CD4-positive, alpha-beta T cell treated with Interleukin-2 at 100 ng/mL for 4 hours (primary cell): ENCODE measurements around the gene CYTH4.

Source experiments
- DNase-seq: peaks from one replicate; pipeline ENCODE4 v3.0.0-alpha.2; 2020; ENCODE audit warnings: low spot score

Gene CYTH4

GRCh38 chr22:37345863-37346504, 63.7 kb downstream of the CYTH4 start:
- DNase-seq: no peak

GRCh38 chr22:37346505-37346895, 64.2 kb downstream of the CYTH4 start:
- no peak for DNase-seq

- no peak for DNase-seq
Measured at GRCh38 chr22:37349043-37349814, 66.9 kb downstream of the CYTH4 start.

GRCh38 chr22:37351232-37351631, 68.9 kb downstream of the CYTH4 start:
- DNase-seq: no peak

GRCh38 chr22:37352481-37352880, 70.2 kb downstream of the CYTH4 start:
- DNase-seq: no peak

- DNase-seq: no peak
Measured at GRCh38 chr22:37353839-37354238, 71.5 kb downstream of the CYTH4 start.

- DNase-seq: no peak
Measured at GRCh38 chr22:37354261-37354660, 72.0 kb downstream of the CYTH4 start.

- no peak for DNase-seq
Measured at GRCh38 chr22:37354670-37355069, 72.4 kb downstream of the CYTH4 start.

- DNase-seq: no peak
Measured at GRCh38 chr22:37355174-37355573, 72.9 kb downstream of the CYTH4 start.

GRCh38 chr22:37356922-37357321, 74.6 kb downstream of the CYTH4 start:
- DNase-seq: no peak

GRCh38 chr22:37357446-37358075, 75.3 kb downstream of the CYTH4 start:
- no peak for DNase-seq

GRCh38 chr22:37358386-37358785, 76.1 kb downstream of the CYTH4 start:
- no peak for DNase-seq

- DNase-seq: no peak
Measured at GRCh38 chr22:37358917-37359316, 76.6 kb downstream of the CYTH4 start.

GRCh38 chr22:37362621-37363020, 80.3 kb downstream of the CYTH4 start:
- DNase-seq: no peak

- no peak for DNase-seq
Measured at GRCh38 chr22:37363261-37363992, 81.1 kb downstream of the CYTH4 start.
